ENCODE results near the gene PTPRH. TPM values are rescaled to one million over a fixed set of nuclear protein-coding genes. Genes with fewer than 3 reads are reported as not detected.

Gene PTPRH
- total RNA-seq, 1 experiment from 2014 or later = 11.7 TPM

- no peak for TF ChIP-seq CTCF (conservative IDR thresholded peaks at IDR 0.05)
- no peak for TF ChIP-seq EZH2 (IDR thresholded peaks at IDR 0.05; ENCODE audit: low read depth)
- H3K4me3 ChIP-seq = peak within 1 kb of the TSS; percentile 34; the same call in 1 of the 2 replicates
Observed at GRCh38 chr19:55179606-55180484, 29.5 kb downstream of the PTPRH start, which contains the start of gene SYT5. Gene SYT5, minus strand, starts transcription at chr19:55180289. Its CDS starts 1,248 bp downstream, at chr19:55179041.

GRCh38 chr19:55178781-55179599, 30.3 kb downstream of the PTPRH start:
- H3K36me3 ChIP-seq (ENCODE audit: low read depth) = no peaks in the 10 kb centered on the region
- ChIA-PET CTCF (interaction anchor here (0.6 kb wide), 1 partner anchor 176 kb away, joined by 3 read pairs; the partner anchor contains the start of gene COX6B2), POLR2A (ENCODE audit: unreplicated experiment) (no interaction called here)
- no peak overlapping the region for H2AFZ ChIP-seq
- peak overlapping the region; percentile 34; the same call in 1 of the 2 replicates for H3K4me3 ChIP-seq
- no peaks in the 10 kb centered on the region for H3K9me3 ChIP-seq (ENCODE audit: insufficient read depth, low read depth)
- H3K79me2 ChIP-seq (ENCODE audit: low read depth) = no peaks in the 10 kb centered on the region
- H3K4me1 ChIP-seq (replicated peaks; ENCODE audit: insufficient read depth) = no peaks in the 10 kb centered on the region
- H3K27me3 ChIP-seq (ENCODE audit: insufficient read depth, low read depth) = no peaks in the 10 kb centered on the region
- H3K27ac ChIP-seq = no peak overlapping the region
- intact Hi-C loops (cut with micrococcal nuclease; ENCODE audit: unreplicated experiment) = no loop called here
- peak overlapping the region; percentile 57 for H3K4me2 ChIP-seq
- no peaks in the 10 kb centered on the region for H4K20me1 ChIP-seq (ENCODE audit: insufficient read depth)
- peaks cover 14% of the 10 kb centered on the region for H3F3A ChIP-seq (ENCODE audit: insufficient read depth, low read depth)
- no peaks in the 10 kb centered on the region for H3K9me2 ChIP-seq (ENCODE audit: insufficient read depth)
- TF ChIP-seq EZH2 (IDR thresholded peaks at IDR 0.05; ENCODE audit: low read depth) (no peak), CTCF (conservative IDR thresholded peaks at IDR 0.05) (no peak)
- DNase-seq = no peak
- no TSS peak for BruUV-seq (replicated peaks)

More at GRCh38 chr19:55179606-55180484, 29.5 kb downstream of the PTPRH start, which contains the start of gene SYT5:
- Histone ChIP-seq H3K4me2 (peak within 1 kb of the TSS; percentile 57), H2AFZ (no peak within 1 kb of the TSS), H3K79me2 (ENCODE audit: low read depth) (no peaks in the 10 kb centered on the region), H3K9me2 (ENCODE audit: insufficient read depth) (no peaks in the 10 kb centered on the region), H3F3A (ENCODE audit: insufficient read depth, low read depth) (peaks cover 6% of the 10 kb centered on the region; the same call in 1 of the 2 replicates), H4K20me1 (ENCODE audit: insufficient read depth) (no peaks in the 10 kb centered on the region), H3K27me3 (ENCODE audit: insufficient read depth, low read depth) (no peaks in the 10 kb centered on the region), H3K36me3 (ENCODE audit: low read depth) (no peaks in the 10 kb centered on the region), H3K4me1 (replicated peaks; ENCODE audit: insufficient read depth) (no peaks in the 10 kb centered on the region), H3K27ac (no peak within 1 kb of the TSS), H3K9me3 (ENCODE audit: insufficient read depth, low read depth) (no peaks in the 10 kb centered on the region)
- intact Hi-C loops (cut with micrococcal nuclease; ENCODE audit: unreplicated experiment) = no loop called here
- ChIA-PET POLR2A (ENCODE audit: unreplicated experiment) (no interaction called here), CTCF (interaction anchor here (0.7 kb wide), 1 partner anchor 27 kb away, joined by 6 read pairs; no protein-coding TSS in a partner anchor)
- no TSS peak for BruUV-seq (replicated peaks)
- DNase-seq = no peak

- POLR2A ChIA-PET (ENCODE audit: unreplicated experiment) = interaction anchor here (0.6 kb wide), 1 partner anchor 101 kb away, joined by 3 read pairs; the partner anchor contains the start of gene EPS8L1
- peaks cover 25% of the 10 kb centered on the region for H3F3A ChIP-seq (ENCODE audit: insufficient read depth, low read depth)
- H3K36me3 ChIP-seq (ENCODE audit: low read depth) = no peaks in the 10 kb centered on the region
- CTCF ChIA-PET = no interaction called here
- intact Hi-C loops (cut with micrococcal nuclease; ENCODE audit: unreplicated experiment) = no loop called here
- H4K20me1 ChIP-seq (ENCODE audit: insufficient read depth) = no peaks in the 10 kb centered on the region
- H3K4me2 ChIP-seq = no peak overlapping the region
- TF ChIP-seq CTCF (conservative IDR thresholded peaks at IDR 0.05) (0 out of 2 replicates have a peak, but pooled peaks have one; percentile 30), EZH2 (IDR thresholded peaks at IDR 0.05; ENCODE audit: low read depth) (no peak)
- H3K27me3 ChIP-seq (ENCODE audit: insufficient read depth, low read depth) = no peaks in the 10 kb centered on the region
- H3K9me2 ChIP-seq (ENCODE audit: insufficient read depth) = no peaks in the 10 kb centered on the region
- H2AFZ ChIP-seq = no peak overlapping the region
- BruUV-seq (replicated peaks) = no TSS peak
- no peaks in the 10 kb centered on the region for H3K79me2 ChIP-seq (ENCODE audit: low read depth)
- peaks cover 10% of the 10 kb centered on the region; the same call in 1 of the 2 replicates for H3K4me1 ChIP-seq (replicated peaks; ENCODE audit: insufficient read depth)
- no peak for DNase-seq
- no peaks in the 10 kb centered on the region for H3K9me3 ChIP-seq (ENCODE audit: insufficient read depth, low read depth)
- no peak overlapping the region for H3K4me3 ChIP-seq
- no peak overlapping the region for H3K27ac ChIP-seq
Observed at GRCh38 chr19:55176076-55176475, 33.2 kb downstream of the PTPRH start.

All from PC-9 (cell line).